T-cell (primary cell): ENCODE results near the gene TBC1D10A. TPM values are rescaled to one million over a fixed set of nuclear protein-coding genes. Genes with fewer than 3 reads are reported as not detected.

Source experiments
- ATAC-seq, 4 experiments: fragments of 200-7000 bp in 3 of 4; fragments of 150-1000 bp in 1 of 4; cut with Tn5 transposase; replicated peaks in 1 of 4; 1 replicate in 3 of 4; 2 replicates in 1 of 4; pipeline ENCODE4 v1.10.0; 2021; ENCODE audit warnings: moderate library complexity in 3 of 4, mild to moderate bottlenecking in 2 of 4, moderate number of reproducible peaks in 1 of 4
- CTCF ChIA-PET, 2 donors: fragments of 300-600 bp; sonication (Branson Sonifier 250); formaldehyde crosslinking; loops; one replicate each; lab custom pipeline; 2022; ENCODE audit warnings: antibody characterized with exemption in 2 of 2; lab: Charles Lee
- POLR2A ChIA-PET, 2 donors: fragments of 300-600 bp; sonication (Branson Sonifier 250); formaldehyde crosslinking; loops; one replicate each; lab custom pipeline; 2022; ENCODE audit warnings: antibody characterized with exemption in 2 of 2; lab: Charles Lee
- DNase-seq, 35 experiments: peaks; one replicate each; pipeline versions ENCODE4 v3.0.0 to v3.0.0-alpha.2; 2013 to 2023
- H3K27ac ChIP-seq: one replicate; pipeline ENCODE4 v1.5.1; 2013; ENCODE audit warnings: low read length
- H3K27me3 ChIP-seq, 2 experiments: replicated peaks in 1 of 2; 1 replicate in 1 of 2; 2 replicates in 1 of 2; pipeline versions ENCODE4 v1.6.1 to v1.7.0; 2013; ENCODE audit warnings: low read length in 1 of 2, mixed read lengths in 1 of 2; ENCODE audit not compliant: control insufficient read depth in 2 of 2, insufficient read depth in 2 of 2; ENCODE audit errors: extremely low read depth in 1 of 2
- H3K36me3 ChIP-seq, 2 donors: 1 replicate in 1 of 2; 2 replicates in 1 of 2; pipeline versions ENCODE4 v1.6.1 to v1.7.0; 2013; ENCODE audit warnings: low read length in 1 of 2; ENCODE audit not compliant: control insufficient read depth in 2 of 2, insufficient read depth in 1 of 2; ENCODE audit errors: extremely low read depth in 1 of 2
- H3K4me1 ChIP-seq, 2 experiments: 1 replicate in 1 of 2; 2 replicates in 1 of 2; pipeline versions ENCODE4 v1.6.1 to v1.7.0; 2013; ENCODE audit warnings: low read length in 2 of 2, mixed read lengths in 1 of 2; ENCODE audit not compliant: insufficient read depth in 2 of 2, control insufficient read depth in 1 of 2; ENCODE audit errors: extremely low read depth in 1 of 2
- H3K4me3 ChIP-seq, 2 donors: 1 replicate in 1 of 2; 2 replicates in 1 of 2; pipeline versions ENCODE4 v1.5.1 to v1.7.0; 2013; ENCODE audit warnings: mild to moderate bottlenecking in 2 of 2, low read length in 1 of 2, moderate library complexity in 1 of 2; ENCODE audit not compliant: control insufficient read depth in 1 of 2; ENCODE audit errors: extremely low read depth in 1 of 2
- H3K9me3 ChIP-seq: 2 replicates; pipeline ENCODE4 v1.7.0; 2013
- H3K27ac Mint-ChIP-seq, 2 donors: one replicate each; pipeline ENCODE4 v1.8.0; 2020 to 2021; ENCODE audit warnings: mild to moderate bottlenecking in 2 of 2, mixed read lengths in 2 of 2
- H3K27me3 Mint-ChIP-seq, 2 donors: one replicate each; pipeline ENCODE4 v1.8.0; 2021 to 2022; ENCODE audit warnings: mixed read lengths in 2 of 2
- H3K36me3 Mint-ChIP-seq: one replicate; pipeline ENCODE4 v1.8.0; 2021; ENCODE audit warnings: mixed read lengths
- H3K4me1 Mint-ChIP-seq, 3 donors: one replicate each; pipeline ENCODE4 v1.8.0; 2020 to 2022; ENCODE audit warnings: mixed read lengths in 3 of 3, mild to moderate bottlenecking in 1 of 3
- H3K4me3 Mint-ChIP-seq, 3 donors: one replicate each; pipeline ENCODE4 v1.8.0; 2020 to 2022; ENCODE audit warnings: mild to moderate bottlenecking in 3 of 3, mixed read lengths in 3 of 3, moderate library complexity in 3 of 3
- H3K9me3 Mint-ChIP-seq, 3 donors: one replicate each; pipeline ENCODE4 v1.8.0; 2020 to 2022; ENCODE audit warnings: mixed read lengths in 3 of 3
- WGBS: methylation state at CpG from one replicate; pipeline ENCODE4 v1.1.5; 2013; ENCODE audit warnings: missing lambda C conversion rate; ENCODE audit not compliant: insufficient coverage; 5-methylcytosine and 5-hydroxymethylcytosine counted together
- total RNA-seq, 35 experiments: library from RNA in 6 of 35; stranded (reverse) in 6 of 35; fragments of 120-200 nt in 1 of 35; gene quantifications; one replicate each; pipeline versions ENCODE4 v1.2.1 to v1.2.4 and lab custom pipeline; 2013 to 2026

TBC1D10A gene
- total RNA-seq, 5 donors from 2014 or later (not counting 1 experiment from before 2014, with no cell fraction given): 56.2 to 84.3 (median 82.3) TPM

DNA sequence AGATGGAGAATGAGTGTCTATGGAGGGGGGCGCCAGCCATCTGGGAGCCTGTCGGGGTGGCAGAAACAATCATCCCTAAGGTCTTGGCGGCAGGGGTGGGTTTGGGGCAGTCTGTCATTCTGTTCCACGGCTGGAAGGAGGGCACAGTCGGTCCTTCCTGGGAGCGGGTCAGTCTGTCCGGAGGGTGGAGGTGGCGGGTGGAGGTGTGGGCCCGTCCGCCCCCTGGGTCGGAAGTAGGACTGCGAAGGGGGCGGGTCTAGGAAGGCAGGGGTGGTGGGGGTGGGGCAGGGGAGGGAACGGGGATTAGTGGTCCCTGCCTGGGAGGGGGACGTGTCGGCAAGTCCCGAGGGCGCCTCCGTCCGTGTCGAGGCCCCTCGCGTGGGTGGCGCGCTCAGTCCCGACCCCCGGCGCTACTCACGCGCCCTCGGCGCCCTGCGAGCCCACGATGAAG lies 461 bp downstream of the TBC1D10A start:
- Mint-ChIP-seq H3K36me3 (peaks cover 9% of the 10 kb centered on the region), H3K4me3 (peak overlapping the region; percentile 82 to 91 (median 87)), H3K4me1 (peaks cover 51 to 59% (median 57%) of the 10 kb centered on the region in 3 donors), H3K27ac (peak overlapping the region; percentile 90 to 91), H3K9me3 (no peaks in the 10 kb centered on the region), H3K27me3 (no peaks in the 10 kb centered on the region)
- Histone ChIP-seq H3K4me3 (peak overlapping the region; percentile 70 to 96), H3K9me3 (no peaks in the 10 kb centered on the region), H3K27ac (peak overlapping the region; percentile 15), H3K27me3 (no peaks in the 10 kb centered on the region), H3K4me1 (peaks cover 28 to 59% of the 10 kb centered on the region in 2 experiments), H3K36me3 (peaks cover under 1 to 19% of the 10 kb centered on the region in 2 donors)
- WGBS: 0% methylated on average over 26 of the region's 34 CpGs
- ChIA-PET POLR2A (interaction anchor here (0.6 to 1.5 kb wide), 7 partner anchors 16 to 966 kb away, joined by 3 to 6 read pairs (median 4); partner anchors contain the start of genes CCDC157 (in 1 of the 2), PIK3IP1 (in 1 of the 2) and SF3A1 (in 1 of the 2)), CTCF (interaction anchor here in 1 of 2 donors (1.0 to 3.2 kb wide), 7 partner anchors 13 to 97 kb away, joined by 3 to 37 read pairs (median 5); partner anchors contain the start of genes CASTOR1, CCDC157, RNF215 and SF3A1)
- ATAC-seq (peak; percentile 24 to 39 (median 30)), DNase-seq (peak in 3 of 35 experiments; percentile 16 to 32 (median 20))

DNA sequence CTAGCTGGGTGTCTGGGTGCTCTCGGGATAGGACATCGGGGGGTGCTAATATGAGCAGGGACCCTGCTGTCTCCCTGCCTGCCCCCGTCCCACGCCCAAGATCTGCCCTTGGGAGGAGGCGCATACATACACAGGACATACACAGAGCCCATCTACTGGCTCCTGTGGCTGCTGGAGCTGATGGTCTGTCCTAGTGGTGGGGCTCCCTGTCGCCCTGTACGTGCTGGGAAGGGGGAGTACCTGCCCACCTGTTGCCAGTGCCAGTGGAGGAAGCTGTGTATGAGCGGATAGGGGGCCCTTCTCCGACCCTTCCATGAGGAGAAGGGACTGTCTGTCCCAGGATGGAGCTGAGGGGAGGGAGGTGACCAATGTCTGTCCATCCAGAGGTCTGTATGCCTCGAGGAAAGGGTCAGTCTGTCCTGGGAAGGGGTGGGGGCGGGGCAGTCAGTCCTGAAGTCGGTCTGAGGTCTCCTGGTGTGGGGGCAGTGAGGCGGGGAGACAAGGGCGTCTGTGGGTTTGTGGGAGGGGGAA lies 952 bp downstream of the TBC1D10A start:
- Histone ChIP-seq H3K9me3 (no peaks in the 10 kb centered on the region), H3K4me3 (peak overlapping the region; percentile 70 to 96), H3K27me3 (no peaks in the 10 kb centered on the region), H3K27ac (peak overlapping the region; percentile 15), H3K4me1 (peaks cover 32 to 64% of the 10 kb centered on the region in 2 experiments), H3K36me3 (peaks cover 4 to 21% of the 10 kb centered on the region in 2 donors)
- H3K9me3 Mint-ChIP-seq: no peaks in the 10 kb centered on the region
- DNase-seq: no peak
- POLR2A ChIA-PET: no interaction called here
- H3K36me3 Mint-ChIP-seq: peaks cover 10% of the 10 kb centered on the region
- 0% methylated on average over 6 of the region's 14 CpGs for WGBS
- peak overlapping the region; percentile 90 to 91 for H3K27ac Mint-ChIP-seq
- peak overlapping the region; percentile 82 to 91 (median 87) for H3K4me3 Mint-ChIP-seq
- CTCF ChIA-PET: interaction anchor here in 1 of 2 donors (1.4 to 3.2 kb wide), 3 partner anchors 31 to 62 kb away, joined by 5 to 37 read pairs (median 10); partner anchors contain the start of genes CASTOR1, CCDC157, RNF215 and SF3A1
- H3K4me1 Mint-ChIP-seq: peaks cover 55 to 64% (median 62%) of the 10 kb centered on the region in 3 donors
- no peak for ATAC-seq
- H3K27me3 Mint-ChIP-seq: no peaks in the 10 kb centered on the region

DNA sequence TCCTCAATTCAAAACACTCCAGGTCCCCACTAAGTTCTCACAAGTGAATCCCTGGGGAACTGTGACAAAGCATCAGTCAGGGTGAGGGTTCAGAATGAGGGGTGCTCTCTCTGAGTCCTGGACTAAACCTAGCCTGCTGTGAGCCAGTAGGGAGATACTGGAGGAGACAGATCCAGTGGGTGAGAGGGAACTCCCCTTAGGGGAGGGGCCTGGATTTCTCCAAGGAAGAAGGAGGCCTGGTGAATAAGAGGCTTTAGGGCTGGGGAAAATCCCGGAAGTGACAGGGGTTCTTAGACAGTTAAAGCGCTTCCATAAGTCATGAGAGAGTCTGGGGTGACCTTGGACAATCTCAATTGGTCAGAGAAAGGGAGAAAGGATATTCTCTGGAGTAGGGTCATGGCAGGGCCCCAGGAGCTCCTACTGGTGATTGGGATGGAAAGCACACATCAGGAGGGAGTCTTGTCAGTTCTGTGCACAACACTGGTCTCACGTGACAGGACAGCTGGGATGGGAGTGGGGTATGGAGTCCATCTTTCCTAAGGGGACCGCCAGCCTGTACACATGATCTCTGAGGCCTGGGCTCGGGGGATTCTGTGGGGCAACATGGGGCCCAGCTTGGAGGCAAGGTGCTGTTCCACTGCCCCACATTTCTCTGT lies 1.5 kb downstream of the TBC1D10A start:
- CTCF ChIA-PET: interaction anchor here (1.1 to 2.3 kb wide), 4 partner anchors 17 to 37 kb away, joined by 3 to 14 read pairs (median 8); partner anchors contain the start of genes CCDC157 (in 1 of the 2) and SF3A1 (in 1 of the 2)
- peaks cover 11% of the 10 kb centered on the region for H3K36me3 Mint-ChIP-seq
- peak overlapping the region; percentile 90 to 91 for H3K27ac Mint-ChIP-seq
- ATAC-seq (no peak), DNase-seq (peak in 1 of 35 experiments; percentile 25)
- Histone ChIP-seq H3K27me3 (no peaks in the 10 kb centered on the region), H3K4me1 (peaks cover 38 to 70% of the 10 kb centered on the region in 2 experiments), H3K27ac (peak overlapping the region; percentile 15), H3K4me3 (peak overlapping the region; percentile 70 to 96), H3K36me3 (peaks cover 4 to 27% of the 10 kb centered on the region in 2 donors), H3K9me3 (no peaks in the 10 kb centered on the region)
- H3K9me3 Mint-ChIP-seq: no peaks in the 10 kb centered on the region
- peaks cover 61 to 70% (median 68%) of the 10 kb centered on the region in 3 donors for H3K4me1 Mint-ChIP-seq
- POLR2A ChIA-PET: no interaction called here
- H3K27me3 Mint-ChIP-seq: no peaks in the 10 kb centered on the region
- 70% methylated on average over 3 of the region's 5 CpGs for WGBS
- H3K4me3 Mint-ChIP-seq: peak overlapping the region; percentile 82 to 91 (median 87)

DNA sequence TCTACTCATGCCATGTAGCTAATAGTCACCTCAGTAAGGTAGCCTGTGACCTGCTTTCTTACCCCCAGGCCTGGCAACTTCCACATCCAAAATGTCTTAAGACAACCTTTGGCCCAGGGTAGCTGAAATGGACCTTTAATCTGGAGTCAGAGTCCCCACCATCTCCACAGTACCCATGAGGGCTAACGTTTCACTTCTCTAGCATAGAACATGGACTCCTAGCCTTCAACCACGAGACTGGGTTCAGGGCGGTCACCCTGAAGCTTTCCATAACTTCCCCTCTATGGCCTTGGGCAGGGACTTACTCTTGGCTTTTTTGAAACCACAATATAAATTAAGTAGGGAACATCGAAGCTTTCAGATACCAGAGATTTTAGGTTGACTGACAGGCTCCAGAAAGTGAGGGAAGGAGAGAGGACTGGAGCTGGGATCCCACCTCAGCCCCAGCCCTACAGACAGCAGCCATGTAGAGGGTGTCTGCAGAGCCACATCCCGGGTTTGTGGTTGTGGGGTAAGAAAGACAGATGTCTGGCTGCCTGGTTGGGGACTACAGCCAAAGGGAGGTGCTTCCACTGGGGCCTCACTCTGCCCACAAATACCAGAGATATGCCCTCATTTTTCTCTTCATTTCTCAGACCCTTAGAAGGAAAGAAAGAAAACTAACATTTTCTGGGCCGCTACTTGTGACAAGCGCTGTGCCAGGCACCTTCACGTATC lies 2.6 kb downstream of the TBC1D10A start:
- ATAC-seq: peak in 3 of 4 experiments; percentile 21 to 23 (median 21)
- H3K4me1 ChIP-seq: peaks cover 48 to 80% of the 10 kb centered on the region in 2 experiments
- ChIA-PET POLR2A (interaction anchor here (0.5 to 1.7 kb wide), 4 partner anchors 10 to 100 kb away, joined by 3 to 5 read pairs (median 3); no protein-coding TSS in a partner anchor), CTCF (interaction anchor here (0.7 to 2.3 kb wide), 7 partner anchors 12 to 125 kb away, joined by 3 to 14 read pairs (median 3); no protein-coding TSS in a partner anchor)
- Mint-ChIP-seq H3K4me3 (peak overlapping the region; percentile 82 to 91 (median 87)), H3K36me3 (peaks cover 18% of the 10 kb centered on the region), H3K27me3 (no peaks in the 10 kb centered on the region), H3K9me3 (no peaks in the 10 kb centered on the region), H3K4me1 (peaks cover 72 to 80% (median 78%) of the 10 kb centered on the region in 3 donors), H3K27ac (peak overlapping the region; percentile 90 to 91)
- no peaks in the 10 kb centered on the region for H3K9me3 ChIP-seq
- H3K4me3 ChIP-seq: peak overlapping the region; percentile 70 to 96
- peaks cover 7 to 34% of the 10 kb centered on the region in 2 donors for H3K36me3 ChIP-seq
- WGBS: 0% methylated on average over 1 of the region's 8 CpGs
- DNase-seq: peak in 26 of 35 experiments; percentile 17 to 58 (median 38)
- H3K27me3 ChIP-seq: no peaks in the 10 kb centered on the region
- H3K27ac ChIP-seq: peak overlapping the region; percentile 15

DNA sequence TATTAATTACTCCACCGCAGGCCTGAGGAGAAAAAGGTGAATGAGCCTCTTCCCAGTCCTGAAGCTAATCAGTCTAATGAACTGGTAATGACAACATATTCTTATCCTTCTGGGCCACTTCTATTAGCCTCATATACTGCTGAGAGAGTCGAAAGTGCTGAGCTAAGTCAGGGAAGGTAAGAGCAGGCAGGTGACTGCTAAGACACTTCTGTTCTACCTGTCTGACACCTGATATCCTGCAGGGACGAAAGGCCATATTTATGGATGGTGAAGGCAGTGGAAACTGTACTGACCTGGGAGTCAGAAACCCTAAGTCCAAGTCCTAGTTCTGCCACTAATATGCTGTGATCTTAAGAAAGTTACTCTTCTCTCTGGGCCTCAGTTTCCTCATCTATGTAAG lies 3.5 kb downstream of the TBC1D10A start:
- H3K27me3 ChIP-seq: no peaks in the 10 kb centered on the region
- H3K36me3 ChIP-seq: peaks cover 8 to 34% of the 10 kb centered on the region in 2 donors
- Mint-ChIP-seq H3K4me3 (peak overlapping the region; percentile 13 to 87 (median 82)), H3K36me3 (peaks cover 25% of the 10 kb centered on the region), H3K9me3 (no peaks in the 10 kb centered on the region), H3K4me1 (peaks cover 81 to 87% (median 86%) of the 10 kb centered on the region in 3 donors), H3K27me3 (no peaks in the 10 kb centered on the region), H3K27ac (peak overlapping the region; percentile 90 to 91)
- no peak for DNase-seq
- ChIA-PET CTCF (interaction anchor here (0.9 to 2.3 kb wide), 6 partner anchors 14 to 126 kb away, joined by 3 to 14 read pairs (median 4); partner anchors contain the start of gene CASTOR1 (in 1 of the 2)), POLR2A (interaction anchor here in 1 of 2 donors (0.6 to 1.7 kb wide), 3 partner anchors 9 to 16 kb away, joined by 3 to 5 read pairs (median 5); no protein-coding TSS in a partner anchor)
- H3K4me1 ChIP-seq: peaks cover 54 to 89% of the 10 kb centered on the region in 2 experiments
- WGBS: 80% methylated on average over 2 of the region's 3 CpGs
- no peak overlapping the region for H3K4me3 ChIP-seq
- no peaks in the 10 kb centered on the region for H3K9me3 ChIP-seq
- no peak for ATAC-seq
- H3K27ac ChIP-seq: no peak overlapping the region
